HepG2 (cell line): ENCODE measurements around the gene NABP1. TPM values are rescaled to one million over a fixed set of nuclear protein-coding genes. Genes with fewer than 3 reads are reported as not detected.

Experiments used
- ATAC-seq: fragments of 200-7000 bp; cut with Tn5 transposase; 3 replicates; pipeline ENCODE4 v1.9.1; 2020; ENCODE audit warnings: mild to moderate bottlenecking, moderate library complexity
- BruUV-seq: library from RNA; stranded (reverse); fragments of 400-500 nt; replicated peaks from 2 replicates; lab custom pipeline; 2021; lab: Mats Ljungman, UMichigan
- CTCF ChIA-PET: fragments of 300-600 bp; formaldehyde crosslinking; extraction: SDS; loops from one replicate; lab custom pipeline; 2021; ENCODE audit warnings: low total read pairs, inconsistent platforms, low intra/inter-chr PET ratio; lab: Yijun Ruan, JAX
- POLR2A ChIA-PET: fragments of 350-600 bp; sonication (Branson Sonifier 250); formaldehyde crosslinking; loops from one replicate; lab custom pipeline; 2020; ENCODE audit warnings: antibody characterized with exemption, inconsistent platforms; lab: Yijun Ruan, JAX
- DNase-seq: peaks from one replicate; pipeline ENCODE4 v3.0.0-alpha.2; 2015; ENCODE audit warnings: low spot score
- FAIRE-seq: peaks from 3 replicates; lab custom pipeline; 2011; peaks lifted over from hg19 to GRCh38; lab: Jason Lieb, UNC
- H2AFZ ChIP-seq: one replicate; pipeline ENCODE4 v1.6.1; 2011; ENCODE audit warnings: low read length, inconsistent platforms
- H3K27ac ChIP-seq: fragments of 300-600 bp; 3 replicates; pipeline ENCODE4 v1.8.0; 2011; ENCODE audit warnings: mixed run types, mild to moderate bottlenecking, mixed read lengths, low read length, inconsistent platforms; ENCODE audit not compliant: insufficient read depth; ENCODE audit errors: extremely low read length
- H3K27me3 ChIP-seq, 2 experiments: fragments of 200-600 bp in 1 of 2; 2 replicates in 1 of 2; 3 replicates in 1 of 2; pipeline versions ENCODE4 v1.6.0 to v1.8.0; 2011; ENCODE audit warnings: low read length in 2 of 2, mild to moderate bottlenecking in 2 of 2, moderate library complexity in 2 of 2, inconsistent platforms in 1 of 2; ENCODE audit not compliant: insufficient read depth in 2 of 2, control insufficient read depth in 1 of 2
- H3K36me3 ChIP-seq, 2 experiments: fragments of 200-600 bp in 1 of 2; replicated peaks in 1 of 2; 2 replicates in 1 of 2; 3 replicates in 1 of 2; pipeline versions ENCODE4 v1.5.1 to v1.8.0; 2011; ENCODE audit warnings: low read length in 2 of 2, inconsistent platforms in 1 of 2; ENCODE audit not compliant: insufficient read depth in 2 of 2, control insufficient read depth in 1 of 2
- H3K4me1 ChIP-seq: 2 replicates; pipeline ENCODE4 v1.5.1; 2012; ENCODE audit warnings: low read length, inconsistent platforms; ENCODE audit not compliant: insufficient read depth
- H3K4me2 ChIP-seq: 2 replicates; pipeline ENCODE4 v1.6.0; 2011; ENCODE audit warnings: low read depth, low read length, inconsistent platforms
- H3K4me3 ChIP-seq, 3 experiments: fragments of 200-600 bp in 1 of 3; sonication (generic), shearing (Covaris generic) in 1 of 3; replicated peaks in 1 of 3; 2 replicates each; pipeline ENCODE4 v1.5.1; 2011 to 2016; ENCODE audit warnings: low read length in 3 of 3, inconsistent platforms in 2 of 3, low read depth in 2 of 3, mild to moderate bottlenecking in 2 of 3, control low read depth in 1 of 3, mixed read lengths in 1 of 3; ENCODE audit not compliant: insufficient read depth in 1 of 3
- H3K79me2 ChIP-seq: one replicate; pipeline ENCODE4 v1.6.1; 2011; ENCODE audit warnings: low read length, inconsistent platforms; ENCODE audit not compliant: insufficient read depth
- H3K9ac ChIP-seq: 2 replicates; pipeline ENCODE4 v1.6.0; 2011; ENCODE audit warnings: mild to moderate bottlenecking, low read depth, low read length, inconsistent platforms; ENCODE audit not compliant: insufficient read depth
- H3K9me3 ChIP-seq: 2 replicates; pipeline ENCODE4 v1.5.1; 2012; ENCODE audit warnings: mild to moderate bottlenecking, low read length
- H4K20me1 ChIP-seq: 2 replicates; pipeline ENCODE4 v1.6.0; 2011; ENCODE audit warnings: inconsistent platforms, mild to moderate bottlenecking, low read length, moderate library complexity; ENCODE audit not compliant: insufficient read depth
- CEBPG ChIP-seq: IDR thresholded peaks from 2 replicates; pipeline ENCODE4 v1.6.1; 2016
- GFI1 ChIP-seq: sonication (generic); formaldehyde crosslinking; IDR thresholded peaks from 2 replicates; pipeline ENCODE4 v1.5.0; 2020; ENCODE audit warnings: missing genetic modification reagents, mild to moderate bottlenecking, borderline replicate concordance
- MAFK ChIP-seq, 2 experiments: IDR thresholded peaks in 1 of 2; conservative IDR thresholded peaks in 1 of 2; 2 replicates each; pipeline ENCODE4 v1.6.1; 2011; ENCODE audit warnings: improper control_type of control experiment in 2 of 2, low read length in 2 of 2
- SIX4 ChIP-seq: sonication (generic); formaldehyde crosslinking; IDR thresholded peaks from 2 replicates; pipeline ENCODE4 v1.4.0; 2020; ENCODE audit warnings: missing genetic modification reagents
- ZFP1 ChIP-seq: IDR thresholded peaks from 2 replicates; pipeline ENCODE4 v1.6.1; 2016
- ZFP90 ChIP-seq: sonication (generic); formaldehyde crosslinking; IDR thresholded peaks from 2 replicates; pipeline ENCODE4 v1.8.0; 2022; ENCODE audit warnings: missing genetic modification reagents, mild to moderate bottlenecking, inconsistent platforms, borderline replicate concordance
- ZNF280B ChIP-seq: sonication (generic); formaldehyde crosslinking; IDR thresholded peaks from 2 replicates; pipeline ENCODE4 v1.5.0; 2020; ENCODE audit warnings: missing genetic modification reagents, mild to moderate bottlenecking, borderline replicate concordance
- ZNF562 ChIP-seq: sonication (generic); formaldehyde crosslinking; IDR thresholded peaks from 2 replicates; pipeline ENCODE4 v1.8.0; 2022; ENCODE audit warnings: missing genetic modification reagents, borderline replicate concordance
- ZNF678 ChIP-seq: sonication (generic); formaldehyde crosslinking; IDR thresholded peaks from 2 replicates; pipeline ENCODE4 v1.4.0; 2020; ENCODE audit warnings: mild to moderate bottlenecking, missing genetic modification reagents
- ZNF737 ChIP-seq: sonication (generic); formaldehyde crosslinking; IDR thresholded peaks from 2 replicates; pipeline ENCODE4 v1.5.0; 2020; ENCODE audit warnings: missing genetic modification reagents, mild to moderate bottlenecking, borderline replicate concordance
- ZNF75D ChIP-seq: sonication (generic); formaldehyde crosslinking; IDR thresholded peaks from 2 replicates; pipeline ENCODE4 v1.8.1; 2023; ENCODE audit warnings: missing genetic modification reagents, mild to moderate bottlenecking, borderline replicate concordance
- ZNF777 ChIP-seq: sonication (generic); formaldehyde crosslinking; IDR thresholded peaks from 2 replicates; pipeline ENCODE4 v1.4.0; 2020; ENCODE audit warnings: missing genetic modification reagents
- ZNF781 ChIP-seq: sonication (generic); formaldehyde crosslinking; IDR thresholded peaks from 2 replicates; pipeline ENCODE4 v1.5.1; 2020; ENCODE audit warnings: borderline replicate concordance, mild to moderate bottlenecking, missing genetic modification reagents; ENCODE audit errors: not compliant biosample characterization
- WGBS: methylation state at CpG from one replicate; pipeline ENCODE4 v1.1.6; 2017; ENCODE audit warnings: low lambda C conversion rate; 5-methylcytosine and 5-hydroxymethylcytosine counted together
- in situ Hi-C: cut with HindIII; loops from 2 replicates; pipeline ENCODE4 v1.10.0; 2017; ENCODE audit warnings: low pct_unique_long_range_greater_than_20kb; ENCODE audit not compliant: extremely low pct_ligation_motif_present
- intact Hi-C: fragments of 100-400 bp; cut with micrococcal nuclease; formaldehyde crosslinking; loops from one replicate; pipeline ENCODE4 v1.10.0; 2022; ENCODE audit not compliant: unreplicated experiment
- polyA plus RNA-seq, 8 experiments: library from polyadenylated mRNA; depleted of rRNA in 3 of 8; stranded (reverse) in 7 of 8; unstranded in 1 of 8; fragments of >200 nt; fragmentation: Illumina TruSeq in 4 of 8; extraction: Trizol in 4 of 8; gene quantifications; 2 replicates each; pipeline versions ENCODE4 v1.2.1 to v1.2.3, GENCODE V29; 2011 to 2016; ENCODE audit warnings: low read depth in 4 of 8, missing spikeins in 1 of 8, mixed read lengths in 1 of 8; ENCODE audit not compliant: insufficient read depth in 1 of 8
- total RNA-seq, 5 experiments: library from RNA; depleted of rRNA; stranded (reverse); fragments of >200 nt; fragmentation: Illumina TruSeq; extraction: Trizol; gene quantifications; 2 replicates each; pipeline ENCODE4 v1.2.3, GENCODE V29; 2016; ENCODE audit warnings: low read depth in 1 of 5

The NABP1 gene
- total and polyA plus RNA-seq, 2 of the 13 experiments (the other 11 are each of a cell fraction or from before 2014, with no cell fraction given) = 14.9 to 19.8 TPM

GRCh38 chr2:191705084-191705483 lies 27.1 kb downstream of the NABP1 start (continued):
- TF ChIP-seq ZFP1 (CRISPR knock-in tag) (no peak), CEBPG (CRISPR knock-in tag) (peak; percentile 52), ZFP90 (CRISPR knock-in tag) (no peak), ZNF280B (CRISPR knock-in tag) (no peak), ZNF75D (no peak), GFI1 (CRISPR knock-in tag) (no peak), ZNF777 (CRISPR knock-in tag) (no peak), SIX4 (CRISPR knock-in tag) (peak; percentile 87; the same call in 1 of the 2 replicates), ZNF737 (no peak), ZNF678 (CRISPR knock-in tag) (no peak)

DNA sequence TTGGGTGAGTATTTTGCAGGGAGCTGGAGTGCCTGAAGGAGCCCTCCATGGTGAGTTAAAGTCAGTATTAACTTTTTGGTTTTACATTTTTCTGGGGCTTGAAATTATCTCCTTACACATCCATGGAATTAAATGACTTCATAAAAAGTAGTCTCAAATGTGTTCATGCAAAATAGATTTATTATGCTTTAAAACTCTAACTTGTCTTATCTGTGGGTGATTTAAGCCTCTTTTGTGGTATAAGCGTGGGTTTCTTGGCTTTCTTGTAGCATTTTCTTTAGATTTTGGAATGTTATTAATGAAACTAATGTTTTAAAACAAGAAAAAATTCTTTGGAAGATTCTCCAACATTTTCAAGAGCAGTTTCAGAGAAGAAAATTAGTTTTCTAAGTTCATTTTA lies 27.8 kb downstream of the NABP1 start:
- Histone ChIP-seq H3K9me3 (no peaks in the 10 kb centered on the region), H3K4me2 (no peak overlapping the region), H4K20me1 (no peaks in the 10 kb centered on the region), H3K27ac (no peak overlapping the region), H3K36me3 (no peaks in the 10 kb centered on the region), H3K4me1 (peaks cover 11% of the 10 kb centered on the region), H3K79me2 (no peaks in the 10 kb centered on the region), H3K9ac (no peak overlapping the region), H3K4me3 (no peak overlapping the region), H3K27me3 (no peaks in the 10 kb centered on the region), H2AFZ (no peak overlapping the region)
- DNase-seq (no peak), FAIRE-seq (no peak), ATAC-seq (no peak)
- 30% methylated on average over 1 of the region's 1 CpG for WGBS
- intact Hi-C loops (no loop called here), in situ Hi-C loops (no loop called here)
- POLR2A ChIA-PET = no interaction called here
- no TSS peak for BruUV-seq
- TF ChIP-seq ZNF781 (CRISPR knock-in tag) = no peak
- TF ChIP-seq ZNF562 (CRISPR knock-in tag) = no peak
- no peak for TF ChIP-seq MAFK (conservative IDR thresholded peaks at IDR 0.05 in 1 of 2, IDR thresholded peaks at IDR 0.05 in 1 of 2; ENCODE audit: low read length in 2 of 2)
- CTCF ChIA-PET = no interaction called here
